Measurements from ENCODE around the gene LTC4S. TPM values are rescaled to one million over a fixed set of nuclear protein-coding genes. Genes with fewer than 3 reads are reported as not detected.

The LTC4S gene
- total and polyA plus RNA-seq, 4 donors, result 6.6 to 34.7 (median 12.7) TPM

GRCh38 chr5:179816796-179817469, 23.1 kb downstream of the LTC4S start:
- no peaks in the 10 kb centered on the region for H3K9me3 ChIP-seq (ENCODE audit: control insufficient read depth, low read length)
- intact Hi-C loops (cut with DNase I), result no loop called here
- peak overlapping the region in 1 of 2 donors; percentile 2 for H3K4me3 ChIP-seq (ENCODE audit: low read length in 2 of 2)
- 0 to 1% methylated on average over 43 to 72 of the region's 72 CpGs for WGBS, 2 donors
- no peaks in the 10 kb centered on the region for H3K36me3 ChIP-seq (ENCODE audit: control insufficient read depth in 1 of 2, insufficient read depth in 2 of 2, low read length in 1 of 2)
- DNase-seq (peak in 1 of 2 donors; percentile 63), ATAC-seq (ENCODE audit: low FRiP score) (no peak)
- no peak overlapping the region for H3K27ac ChIP-seq (ENCODE audit: low read depth in 1 of 2, low read length in 2 of 2)
- H3K4me1 ChIP-seq (ENCODE audit: control insufficient read depth in 1 of 2, insufficient read depth in 2 of 2, low read length in 2 of 2), result no peaks in the 10 kb centered on the region
- peaks cover 0 to 1% of the 10 kb centered on the region in 2 donors for H3K27me3 ChIP-seq (ENCODE audit: control insufficient read depth in 1 of 2, insufficient read depth in 2 of 2, low read length in 1 of 2)

GRCh38 chr5:179817470-179817840, 23.7 kb downstream of the LTC4S start:
- peak in 1 of 2 donors; percentile 51 for DNase-seq
- WGBS, 2 donors, result 87 to 91% methylated on average over 8 of the region's 8 CpGs
- peaks cover 0 to 1% of the 10 kb centered on the region in 2 donors for H3K27me3 ChIP-seq (ENCODE audit: control insufficient read depth in 1 of 2, insufficient read depth in 2 of 2, low read length in 1 of 2)
- H3K4me1 ChIP-seq (ENCODE audit: control insufficient read depth in 1 of 2, insufficient read depth in 2 of 2, low read length in 2 of 2), result no peaks in the 10 kb centered on the region
- intact Hi-C loops (cut with DNase I), result no loop called here
- ATAC-seq (ENCODE audit: low FRiP score), result no peak
- no peak overlapping the region for H3K4me3 ChIP-seq (ENCODE audit: low read length in 2 of 2)
- H3K9me3 ChIP-seq (ENCODE audit: control insufficient read depth, low read length), result no peaks in the 10 kb centered on the region
- no peaks in the 10 kb centered on the region for H3K36me3 ChIP-seq (ENCODE audit: control insufficient read depth in 1 of 2, insufficient read depth in 2 of 2, low read length in 1 of 2)
- no peak overlapping the region for H3K27ac ChIP-seq (ENCODE audit: low read depth in 1 of 2, low read length in 2 of 2)

GRCh38 chr5:179817890-179818745, 24.3 kb downstream of the LTC4S start:
- WGBS, 2 donors, result 66 to 68% methylated on average over 14 of the region's 14 CpGs
- DNase-seq (peak in 1 of 2 donors; percentile 52), ATAC-seq (ENCODE audit: low FRiP score) (no peak)
- Histone ChIP-seq H3K4me1 (ENCODE audit: control insufficient read depth in 1 of 2, insufficient read depth in 2 of 2, low read length in 2 of 2) (no peaks in the 10 kb centered on the region), H3K36me3 (ENCODE audit: control insufficient read depth in 1 of 2, insufficient read depth in 2 of 2, low read length in 1 of 2) (peaks cover 0 to 3% of the 10 kb centered on the region in 2 donors), H3K27ac (ENCODE audit: low read depth in 1 of 2, low read length in 2 of 2) (peak overlapping the region in 1 of 2 donors; percentile 74), H3K4me3 (ENCODE audit: low read length in 2 of 2) (peak overlapping the region in 1 of 2 donors; percentile 50), H3K9me3 (ENCODE audit: control insufficient read depth, low read length) (no peaks in the 10 kb centered on the region), H3K27me3 (ENCODE audit: control insufficient read depth in 1 of 2, insufficient read depth in 2 of 2, low read length in 1 of 2) (peaks cover 0 to 1% of the 10 kb centered on the region in 2 donors)
- intact Hi-C loops (cut with DNase I), result no loop called here

- Histone ChIP-seq H3K4me1 (ENCODE audit: control insufficient read depth in 1 of 2, insufficient read depth in 2 of 2, low read length in 2 of 2) (no peaks in the 10 kb centered on the region), H3K36me3 (ENCODE audit: control insufficient read depth in 1 of 2, insufficient read depth in 2 of 2, low read length in 1 of 2) (peaks cover 0 to 6% of the 10 kb centered on the region in 2 donors), H3K4me3 (ENCODE audit: low read length in 2 of 2) (peak overlapping the region in 1 of 2 donors; percentile 50), H3K9me3 (ENCODE audit: control insufficient read depth, low read length) (no peaks in the 10 kb centered on the region), H3K27me3 (ENCODE audit: control insufficient read depth in 1 of 2, insufficient read depth in 2 of 2, low read length in 1 of 2) (peaks cover 0 to 1% of the 10 kb centered on the region in 2 donors), H3K27ac (ENCODE audit: low read depth in 1 of 2, low read length in 2 of 2) (peak overlapping the region; percentile 45 to 74)
- ATAC-seq (ENCODE audit: low FRiP score) (peak; percentile 87), DNase-seq (peak; percentile 97 to 98)
- intact Hi-C loops (cut with DNase I), result no loop called here
- WGBS, 2 donors, result 1% methylated on average over 33 to 35 of the region's 35 CpGs
These were observed 25.0 kb downstream of the LTC4S start for GRCh38 chr5:179818746-179819295.

GRCh38 chr5:179819296-179820126, 25.7 kb downstream of the LTC4S start:
- intact Hi-C loops (cut with DNase I), result loop anchor here (5.0 kb wide), 1 partner anchor 38 kb away; the partner anchor contains the start of gene MRNIP (in 2 of the 2)
- peak overlapping the region in 1 of 2 donors; percentile 50 for H3K4me3 ChIP-seq (ENCODE audit: low read length in 2 of 2)
- DNase-seq, result peak; percentile 86 to 89
- H3K27me3 ChIP-seq (ENCODE audit: control insufficient read depth in 1 of 2, insufficient read depth in 2 of 2, low read length in 1 of 2), result peaks cover 0 to 1% of the 10 kb centered on the region in 2 donors
- H3K36me3 ChIP-seq (ENCODE audit: control insufficient read depth in 1 of 2, insufficient read depth in 2 of 2, low read length in 1 of 2), result peaks cover 0 to 6% of the 10 kb centered on the region in 2 donors
- ATAC-seq (ENCODE audit: low FRiP score), result peak; percentile 63
- peak overlapping the region; percentile 45 to 68 for H3K27ac ChIP-seq (ENCODE audit: low read depth in 1 of 2, low read length in 2 of 2)
- 18 to 30% methylated on average over 17 to 26 of the region's 26 CpGs for WGBS, 2 donors
- H3K4me1 ChIP-seq (ENCODE audit: control insufficient read depth in 1 of 2, insufficient read depth in 2 of 2, low read length in 2 of 2), result no peaks in the 10 kb centered on the region
- H3K9me3 ChIP-seq (ENCODE audit: control insufficient read depth, low read length), result no peaks in the 10 kb centered on the region

GRCh38 chr5:179820127-179820482, 26.3 kb downstream of the LTC4S start:
- H3K4me3 ChIP-seq (ENCODE audit: low read length in 2 of 2), result peak overlapping the region; percentile 27 to 50
- ATAC-seq (ENCODE audit: low FRiP score) (no peak), DNase-seq (no peak)
- no peaks in the 10 kb centered on the region for H3K9me3 ChIP-seq (ENCODE audit: control insufficient read depth, low read length)
- H3K4me1 ChIP-seq (ENCODE audit: control insufficient read depth in 1 of 2, insufficient read depth in 2 of 2, low read length in 2 of 2), result no peaks in the 10 kb centered on the region
- peaks cover 0 to 1% of the 10 kb centered on the region in 2 donors for H3K27me3 ChIP-seq (ENCODE audit: control insufficient read depth in 1 of 2, insufficient read depth in 2 of 2, low read length in 1 of 2)
- intact Hi-C loops (cut with DNase I), result loop anchor here (5.0 kb wide), 1 partner anchor 37 kb away; the partner anchor contains the start of gene MRNIP (in 2 of the 2)
- 24 to 30% methylated on average over 12 of the region's 12 CpGs for WGBS, 2 donors
- peaks cover 0 to 6% of the 10 kb centered on the region in 2 donors for H3K36me3 ChIP-seq (ENCODE audit: control insufficient read depth in 1 of 2, insufficient read depth in 2 of 2, low read length in 1 of 2)
- H3K27ac ChIP-seq (ENCODE audit: low read depth in 1 of 2, low read length in 2 of 2), result peak overlapping the region; percentile 45 to 68

GRCh38 chr5:179820483-179821297, 26.9 kb downstream of the LTC4S start, which contains the start of gene SQSTM1:
Gene SQSTM1 (plus strand): TSS chr5:179820905. CDS start chr5:179820937, 32 bp downstream.
- ATAC-seq (ENCODE audit: low FRiP score) (peak; percentile 88), DNase-seq (peak; percentile 90 to 95)
- Histone ChIP-seq H3K36me3 (ENCODE audit: control insufficient read depth in 1 of 2, insufficient read depth in 2 of 2, low read length in 1 of 2) (peaks cover 0 to 8% of the 10 kb centered on the region in 2 donors), H3K27ac (ENCODE audit: low read depth in 1 of 2, low read length in 2 of 2) (peak within 1 kb of the TSS; percentile 92 to 96), H3K4me3 (ENCODE audit: low read length in 2 of 2) (peak within 1 kb of the TSS; percentile 50 to 96), H3K9me3 (ENCODE audit: control insufficient read depth, low read length) (no peaks in the 10 kb centered on the region), H3K27me3 (ENCODE audit: control insufficient read depth in 1 of 2, insufficient read depth in 2 of 2, low read length in 1 of 2) (peaks cover 0 to 1% of the 10 kb centered on the region in 2 donors), H3K4me1 (ENCODE audit: control insufficient read depth in 1 of 2, insufficient read depth in 2 of 2, low read length in 2 of 2) (no peaks in the 10 kb centered on the region)
- intact Hi-C loops (cut with DNase I), result loop anchor here (5.0 kb wide), 1 partner anchor 37 kb away; the partner anchor contains the start of gene MRNIP (in 2 of the 2)
- WGBS, 2 donors, result 1% methylated on average over 36 to 81 of the region's 81 CpGs

Measured in aorta (tissue), 5 donors.